Measurements from ENCODE around the gene SUCLG1.

DNA sequence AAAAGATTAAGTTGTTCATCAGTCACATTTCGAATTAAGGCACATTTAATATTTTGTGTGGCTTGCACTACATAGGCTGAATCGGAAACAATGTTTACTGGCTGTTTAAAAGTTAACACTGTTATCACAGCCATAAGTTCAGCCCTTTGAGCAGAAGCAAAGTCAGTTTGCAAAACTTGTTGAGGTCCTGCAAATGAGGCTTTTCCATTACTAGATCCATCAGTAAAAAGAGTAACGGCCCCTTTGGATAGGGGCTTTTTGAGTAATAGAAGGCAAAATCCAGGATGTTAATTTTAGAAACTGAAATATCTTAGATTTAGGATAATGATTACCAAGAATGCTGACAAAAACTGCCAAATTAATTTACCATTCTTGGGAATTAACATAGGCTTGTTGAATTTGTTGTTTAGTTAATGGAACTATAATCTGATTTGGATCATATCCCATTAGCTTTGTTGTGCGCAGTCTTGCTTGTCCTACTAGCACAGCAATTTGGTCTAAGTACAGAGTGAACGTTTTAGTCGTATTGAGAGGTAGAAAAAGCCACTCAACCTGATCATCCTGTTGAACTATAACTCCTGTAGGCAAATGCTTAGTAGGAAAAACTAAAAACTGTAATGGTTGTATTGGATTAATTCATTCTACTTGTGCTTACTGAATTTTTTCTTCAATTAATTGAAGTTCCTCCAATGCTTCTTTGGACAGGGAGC lies 13.9 kb upstream of the SUCLG1 start:
- TF ChIP-seq POLR2A (IDR thresholded peaks at IDR 0.05; ENCODE audit: control extremely low read depth in 1 of 2, low read depth in 2 of 2, low read length in 2 of 2), result no peak
- TF ChIP-seq, protein P1, sequence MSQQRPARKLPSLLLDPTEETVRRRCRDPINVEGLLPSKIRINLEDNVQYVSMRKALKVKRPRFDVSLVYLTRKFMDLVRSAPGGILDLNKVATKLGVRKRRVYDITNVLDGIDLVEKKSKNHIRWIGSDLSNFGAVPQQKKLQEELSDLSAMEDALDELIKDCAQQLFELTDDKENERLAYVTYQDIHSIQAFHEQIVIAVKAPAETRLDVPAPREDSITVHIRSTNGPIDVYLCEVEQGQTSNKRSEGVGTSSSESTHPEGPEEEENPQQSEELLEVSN (IDR thresholded peaks at IDR 0.05), result no peak
- TF ChIP-seq, protein P2, sequence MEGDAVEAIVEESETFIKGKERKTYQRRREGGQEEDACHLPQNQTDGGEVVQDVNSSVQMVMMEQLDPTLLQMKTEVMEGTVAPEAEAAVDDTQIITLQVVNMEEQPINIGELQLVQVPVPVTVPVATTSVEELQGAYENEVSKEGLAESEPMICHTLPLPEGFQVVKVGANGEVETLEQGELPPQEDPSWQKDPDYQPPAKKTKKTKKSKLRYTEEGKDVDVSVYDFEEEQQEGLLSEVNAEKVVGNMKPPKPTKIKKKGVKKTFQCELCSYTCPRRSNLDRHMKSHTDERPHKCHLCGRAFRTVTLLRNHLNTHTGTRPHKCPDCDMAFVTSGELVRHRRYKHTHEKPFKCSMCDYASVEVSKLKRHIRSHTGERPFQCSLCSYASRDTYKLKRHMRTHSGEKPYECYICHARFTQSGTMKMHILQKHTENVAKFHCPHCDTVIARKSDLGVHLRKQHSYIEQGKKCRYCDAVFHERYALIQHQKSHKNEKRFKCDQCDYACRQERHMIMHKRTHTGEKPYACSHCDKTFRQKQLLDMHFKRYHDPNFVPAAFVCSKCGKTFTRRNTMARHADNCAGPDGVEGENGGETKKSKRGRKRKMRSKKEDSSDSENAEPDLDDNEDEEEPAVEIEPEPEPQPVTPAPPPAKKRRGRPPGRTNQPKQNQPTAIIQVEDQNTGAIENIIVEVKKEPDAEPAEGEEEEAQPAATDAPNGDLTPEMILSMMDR (IDR thresholded peaks at IDR 0.05; ENCODE audit: control extremely low read depth in 1 of 3, insufficient read depth in 1 of 3, low read depth in 1 of 3, low read length in 3 of 3), result no peak
- TF ChIP-seq CHD2 (IDR thresholded peaks at IDR 0.05; ENCODE audit: low read length), result no peak
- no peak for TF ChIP-seq GTF2F1 (IDR thresholded peaks at IDR 0.05; ENCODE audit: borderline replicate concordance, low read depth, low read length)
- TF ChIP-seq RAD21 (IDR thresholded peaks at IDR 0.05 in 1 of 2, conservative IDR thresholded peaks at IDR 0.05 in 1 of 2; ENCODE audit: low read depth in 2 of 2, low read length in 2 of 2), result no peak
- no peak for TF ChIP-seq EGR1 (IDR thresholded peaks at IDR 0.05; ENCODE audit: borderline replicate concordance, low read depth, low read length)
- no peak for TF ChIP-seq MAFK (IDR thresholded peaks at IDR 0.05; ENCODE audit: low read depth, low read length)
- no peak for TF ChIP-seq YY1 (IDR thresholded peaks at IDR 0.05; ENCODE audit: low read depth, low read length)
- no peak for TF ChIP-seq CREB1 (IDR thresholded peaks at IDR 0.05)
- no peak for TF ChIP-seq POLR2AphosphoS5 (IDR thresholded peaks at IDR 0.05; ENCODE audit: low read depth, low read length)
- no peak for TF ChIP-seq SRF (IDR thresholded peaks at IDR 0.05; ENCODE audit: low read depth, low read length)

Data from H1 (cell line).